WTC11 (cell line): Measurements from ENCODE around the gene RPL15. TPM values are rescaled to one million over a fixed set of nuclear protein-coding genes. Genes with fewer than 3 reads are reported as not detected.

Experiments
- ATAC-seq: fragments of 200-7000 bp; cut with Tn5 transposase; 2 replicates; pipeline ENCODE4 v1.10.0; 2021; ENCODE audit warnings: mild to moderate bottlenecking, moderate library complexity
- CTCF ChIA-PET: fragments of 300-600 bp; sonication (Branson Sonifier 250); formaldehyde crosslinking; loops from one replicate; lab custom pipeline; 2021; ENCODE audit warnings: antibody characterized with exemption; lab: Charles Lee
- POLR2A ChIA-PET: fragments of 350-600 bp; sonication (Branson Sonifier 250); formaldehyde crosslinking; loops from one replicate; lab custom pipeline; 2021; ENCODE audit warnings: antibody characterized with exemption; lab: Charles Lee
- DNase-seq: peaks from one replicate; pipeline ENCODE4 v3.0.0; 2021; ENCODE audit warnings: low spot score
- H3K27ac Mint-ChIP-seq: 2 replicates; pipeline ENCODE4 v1.8.0; 2021; ENCODE audit warnings: mixed read lengths
- H3K27me3 Mint-ChIP-seq: 2 replicates; pipeline ENCODE4 v1.8.0; 2021; ENCODE audit warnings: low read depth, mild to moderate bottlenecking, moderate library complexity, mixed read lengths
- H3K36me3 Mint-ChIP-seq: 2 replicates; pipeline ENCODE4 v1.8.0; 2021; ENCODE audit warnings: mixed read lengths
- H3K4me1 Mint-ChIP-seq: 2 replicates; pipeline ENCODE4 v1.8.0; 2022; ENCODE audit warnings: mixed read lengths
- H3K4me3 Mint-ChIP-seq: 2 replicates; pipeline ENCODE4 v1.8.0; 2021; ENCODE audit warnings: mild to moderate bottlenecking, moderate library complexity, mixed read lengths
- H3K9me3 Mint-ChIP-seq: 2 replicates; pipeline ENCODE4 v1.8.0; 2021; ENCODE audit warnings: mixed read lengths
- CBFB ChIP-seq: sonication (generic); formaldehyde crosslinking; IDR thresholded peaks from 2 replicates; pipeline ENCODE4 v1.8.1; 2022; ENCODE audit warnings: mild to moderate bottlenecking, low read depth, missing genetic modification reagents
- E2F1 ChIP-seq: sonication (generic); formaldehyde crosslinking; IDR thresholded peaks from 2 replicates; pipeline ENCODE4 v1.8.0; 2022; ENCODE audit warnings: mild to moderate bottlenecking, missing genetic modification reagents
- E2F4 ChIP-seq: sonication (generic); formaldehyde crosslinking; IDR thresholded peaks from 2 replicates; pipeline ENCODE4 v1.8.1; 2022; ENCODE audit warnings: low read depth, mild to moderate bottlenecking, moderate library complexity, missing genetic modification reagents, borderline replicate concordance
- ELF4 ChIP-seq: sonication (generic); formaldehyde crosslinking; IDR thresholded peaks from 2 replicates; pipeline ENCODE4 v1.8.1; 2022; ENCODE audit warnings: low read depth, mild to moderate bottlenecking, moderate library complexity, missing genetic modification reagents
- EMX1 ChIP-seq: fragments of 250-450 bp; sonication (Bioruptor Pico); IDR thresholded peaks from 2 replicates; pipeline ENCODE4 v1.8.0; 2021; ENCODE audit warnings: mild to moderate bottlenecking
- ERG ChIP-seq: fragments of 250-450 bp; sonication (Bioruptor Pico); IDR thresholded peaks from 2 replicates; pipeline ENCODE4 v1.8.0; 2021; ENCODE audit warnings: mild to moderate bottlenecking
- ESRRA ChIP-seq: sonication (generic); formaldehyde crosslinking; IDR thresholded peaks from 2 replicates; pipeline ENCODE4 v1.8.1; 2022; ENCODE audit warnings: mild to moderate bottlenecking, missing genetic modification reagents, borderline replicate concordance
- FOXP1 ChIP-seq: sonication (generic); formaldehyde crosslinking; IDR thresholded peaks from 2 replicates; pipeline ENCODE4 v1.8.0; 2022; ENCODE audit warnings: missing genetic modification reagents, mild to moderate bottlenecking, moderate library complexity, borderline replicate concordance
- GABPB1 ChIP-seq: sonication (generic); formaldehyde crosslinking; IDR thresholded peaks from 2 replicates; pipeline ENCODE4 v1.8.1; 2023; ENCODE audit warnings: mild to moderate bottlenecking, missing genetic modification reagents
- HMGXB4 ChIP-seq: sonication (generic); formaldehyde crosslinking; IDR thresholded peaks from 2 replicates; pipeline ENCODE4 v1.8.1; 2023; ENCODE audit warnings: mild to moderate bottlenecking, moderate library complexity, missing genetic modification reagents
- JUN ChIP-seq: sonication (generic); formaldehyde crosslinking; IDR thresholded peaks from 2 replicates; pipeline ENCODE4 v1.8.0; 2023; ENCODE audit warnings: mild to moderate bottlenecking, missing genetic modification reagents
- MXD4 ChIP-seq: fragments of 250-450 bp; sonication (Bioruptor Pico); IDR thresholded peaks from 2 replicates; pipeline ENCODE4 v1.8.0; 2021; ENCODE audit warnings: mild to moderate bottlenecking, moderate library complexity, borderline replicate concordance
- RELA ChIP-seq: sonication (generic); formaldehyde crosslinking; IDR thresholded peaks from 2 replicates; pipeline ENCODE4 v1.8.1; 2022; ENCODE audit warnings: missing genetic modification reagents, mild to moderate bottlenecking, borderline replicate concordance
- SMAD3 ChIP-seq: sonication (generic); formaldehyde crosslinking; IDR thresholded peaks from 2 replicates; pipeline ENCODE4 v1.8.0; 2022; ENCODE audit warnings: missing genetic modification reagents, mild to moderate bottlenecking, borderline replicate concordance
- ZBTB43 ChIP-seq: sonication (generic); formaldehyde crosslinking; IDR thresholded peaks from 2 replicates; pipeline ENCODE4 v1.8.1; 2023; ENCODE audit warnings: mild to moderate bottlenecking, missing genetic modification reagents
- total RNA-seq: library from RNA; stranded (reverse); gene quantifications from 3 replicates; pipeline ENCODE4 v1.2.3, GENCODE V29; 2021

Gene RPL15
- total RNA-seq, 1 experiment from 2014 or later: 2,428 TPM

GRCh38 chr3:23956701-23957100 is 39.8 kb downstream of the RPL15 start:
- ChIA-PET CTCF (no interaction called here), POLR2A (no interaction called here)
- H3K27me3 Mint-ChIP-seq: no peaks in the 10 kb centered on the region
- H3K9me3 Mint-ChIP-seq: peaks cover 3% of the 10 kb centered on the region; the same call in 1 of the 2 replicates
- DNase-seq: no peak
- H3K36me3 Mint-ChIP-seq: peaks cover 29% of the 10 kb centered on the region
- no peak overlapping the region for H3K4me3 Mint-ChIP-seq
- TF ChIP-seq SMAD3 (CRISPR knock-in tag): no peak
- no peak for TF ChIP-seq CBFB (CRISPR knock-in tag)
- TF ChIP-seq JUN: no peak
- TF ChIP-seq ERG (CRISPR knock-in tag): no peak
- no peak for TF ChIP-seq E2F4 (CRISPR knock-in tag)
- no peak for TF ChIP-seq ELF4 (CRISPR knock-in tag)
- no peak for TF ChIP-seq EMX1 (CRISPR knock-in tag)
- no peak for TF ChIP-seq ESRRA (CRISPR knock-in tag)
- no peak for TF ChIP-seq E2F1 (CRISPR knock-in tag)
- TF ChIP-seq FOXP1 (CRISPR knock-in tag): no peak
- peaks cover 3% of the 10 kb centered on the region; the same call in 1 of the 2 replicates for H3K4me1 Mint-ChIP-seq
- no peak for ATAC-seq
- no peak overlapping the region for H3K27ac Mint-ChIP-seq

GRCh38 chr3:23959135-23959900 is 42.4 kb downstream of the RPL15 start:
- ChIA-PET CTCF (interaction anchor here (0.6 kb wide), 1 partner anchor 968 kb away, joined by 5 read pairs; no protein-coding TSS in a partner anchor), POLR2A (interaction anchor here (0.7 kb wide), 1 partner anchor 199 kb away, joined by 6 read pairs; no protein-coding TSS in a partner anchor)
- Mint-ChIP-seq H3K4me1 (no peaks in the 10 kb centered on the region), H3K4me3 (no peak overlapping the region), H3K27me3 (no peaks in the 10 kb centered on the region), H3K27ac (0 out of 2 replicates have a peak overlapping the region, but pooled peaks have one; percentile 24)
- ATAC-seq: no peak
- DNase-seq: no peak
- TF ChIP-seq RELA (no peak), MXD4 (no peak), ZBTB43 (no peak), HMGXB4 (CRISPR knock-in tag) (no peak)
- TF ChIP-seq, all 79 proteins: peak for 0
- Mint-ChIP-seq H3K9me3 (peaks cover 3% of the 10 kb centered on the region; the same call in 1 of the 2 replicates), H3K36me3 (peaks cover 44% of the 10 kb centered on the region)

GRCh38 chr3:23960649-23961048 is 43.7 kb downstream of the RPL15 start:
- ATAC-seq (no peak), DNase-seq (no peak)
- no peaks in the 10 kb centered on the region for H3K4me1 Mint-ChIP-seq
- peaks cover 51% of the 10 kb centered on the region for H3K36me3 Mint-ChIP-seq
- no peak for TF ChIP-seq GABPB1
- ChIA-PET POLR2A (no interaction called here), CTCF (interaction anchor here (0.7 kb wide), 2 partner anchors 72 to 351 kb away, joined by 3 read pairs; no protein-coding TSS in a partner anchor)
- no peak overlapping the region for H3K4me3 Mint-ChIP-seq
- no peak overlapping the region for H3K27ac Mint-ChIP-seq
- peaks cover 3% of the 10 kb centered on the region; the same call in 1 of the 2 replicates for H3K9me3 Mint-ChIP-seq
- no peaks in the 10 kb centered on the region for H3K27me3 Mint-ChIP-seq
